ENCODE results near the gene LMX1B.
A peak's percentile ranks its signal among the peaks of the same experiment; 100 is the strongest.
"Not testable (repeated sequence)": the region's sequence is repeated elsewhere in the genome, so short reads cannot be mapped to it uniquely, and the experiment has no call there.

Gene LMX1B

GRCh38 chr9:126704892-126705766, 91.4 kb downstream of the LMX1B start:
- peak overlapping the region; percentile 34 for H3K4me3 ChIP-seq (ENCODE audit: low read depth, low read length)
- no peaks in the 10 kb centered on the region; the same call in 1 of the 2 replicates for H3K27me3 ChIP-seq
- DNase-seq: peak; percentile 91
- H3K36me3 ChIP-seq: no peaks in the 10 kb centered on the region
- TF ChIP-seq CTCF (IDR thresholded peaks at IDR 0.05; ENCODE audit: low read depth, low read length): peak; percentile 88
- peaks cover 9% of the 10 kb centered on the region for H3K4me1 ChIP-seq
- H3K9me3 ChIP-seq: no peaks in the 10 kb centered on the region

- Histone ChIP-seq H3K4me3 (ENCODE audit: low read depth, low read length) (no peak overlapping the region), H3K4me1 (peaks cover 9% of the 10 kb centered on the region), H3K9me3 (no peaks in the 10 kb centered on the region), H3K27me3 (no peaks in the 10 kb centered on the region; the same call in 1 of the 2 replicates), H3K36me3 (no peaks in the 10 kb centered on the region)
- TF ChIP-seq CTCF (IDR thresholded peaks at IDR 0.05; ENCODE audit: low read depth, low read length): peak; percentile 67
- peak; percentile 60 for DNase-seq
These were observed 92.3 kb downstream of the LMX1B start for GRCh38 chr9:126705767-126706697.

GRCh38 chr9:126706698-126707053, 92.9 kb downstream of the LMX1B start:
- no peaks in the 10 kb centered on the region; the same call in 1 of the 2 replicates for H3K27me3 ChIP-seq

GRCh38 chr9:126707083-126707482, 93.4 kb downstream of the LMX1B start:
- TF ChIP-seq CTCF (IDR thresholded peaks at IDR 0.05; ENCODE audit: low read depth, low read length): no peak
- no peaks in the 10 kb centered on the region for H3K9me3 ChIP-seq
- no peaks in the 10 kb centered on the region; the same call in 1 of the 2 replicates for H3K27me3 ChIP-seq
- no peaks in the 10 kb centered on the region for H3K36me3 ChIP-seq
- no peak overlapping the region for H3K4me3 ChIP-seq (ENCODE audit: low read depth, low read length)
- H3K4me1 ChIP-seq: peaks cover 9% of the 10 kb centered on the region
- DNase-seq: no peak

More at GRCh38 chr9:126706698-126707053, 92.9 kb downstream of the LMX1B start:
- Histone ChIP-seq H3K9me3 (no peaks in the 10 kb centered on the region), H3K4me1 (peaks cover 9% of the 10 kb centered on the region), H3K36me3 (no peaks in the 10 kb centered on the region), H3K4me3 (ENCODE audit: low read depth, low read length) (no peak overlapping the region)
- no peak for DNase-seq
- TF ChIP-seq CTCF (IDR thresholded peaks at IDR 0.05; ENCODE audit: low read depth, low read length): no peak

- H3K4me3 ChIP-seq (ENCODE audit: low read depth, low read length); H3K4me1 ChIP-seq; H3K27me3 ChIP-seq: not testable (repeated sequence)
These were observed 94.0 kb downstream of the LMX1B start for GRCh38 chr9:126707712-126708111.

GRCh38 chr9:126708178-126708577, 94.5 kb downstream of the LMX1B start:
- H3K36me3 ChIP-seq: no peaks in the 10 kb centered on the region
- no peak overlapping the region for H3K4me3 ChIP-seq (ENCODE audit: low read depth, low read length)
- H3K9me3 ChIP-seq: no peaks in the 10 kb centered on the region
- H3K27me3 ChIP-seq: no peaks in the 10 kb centered on the region; the same call in 1 of the 2 replicates
- no peak for DNase-seq
- peaks cover 9% of the 10 kb centered on the region for H3K4me1 ChIP-seq
- no peak for TF ChIP-seq CTCF (IDR thresholded peaks at IDR 0.05; ENCODE audit: low read depth, low read length)

More at GRCh38 chr9:126707712-126708111, 94.0 kb downstream of the LMX1B start:
- H3K9me3 ChIP-seq, H3K36me3 ChIP-seq, DNase-seq: not testable (repeated sequence)

All from BE2C (cell line).